CD8-positive, alpha-beta memory T cell (primary cell): ENCODE results near the gene PTCH1. TPM values are rescaled to one million over a fixed set of nuclear protein-coding genes. Genes with fewer than 3 reads are reported as not detected.

Source experiments
- CTCF ChIA-PET: fragments of 350-600 bp; sonication (Branson Sonifier 250); formaldehyde crosslinking; loops from one replicate; lab custom pipeline; 2021; ENCODE audit warnings: antibody characterized with exemption; lab: Charles Lee
- POLR2A ChIA-PET: fragments of 350-600 bp; sonication (Branson Sonifier 250); formaldehyde crosslinking; loops from one replicate; lab custom pipeline; 2021; ENCODE audit warnings: antibody characterized with exemption; lab: Charles Lee
- DNase-seq, 5 donors: peaks; one replicate each; pipeline versions ENCODE4 v3.0.0 to v3.0.0-alpha.2; 2020 to 2022; ENCODE audit warnings: mixed read lengths in 1 of 5
- H3K27ac ChIP-seq: one replicate; pipeline ENCODE4 v1.7.0; 2013; ENCODE audit warnings: low read depth, mild to moderate bottlenecking, low read length, moderate library complexity
- H3K27me3 ChIP-seq: 2 replicates; pipeline ENCODE4 v1.7.0; 2013; ENCODE audit warnings: low read length, mild to moderate bottlenecking; ENCODE audit not compliant: insufficient read depth, poor library complexity, severe bottlenecking
- H3K36me3 ChIP-seq: 2 replicates; pipeline ENCODE4 v1.7.0; 2013; ENCODE audit warnings: mild to moderate bottlenecking, low read length, moderate library complexity; ENCODE audit not compliant: insufficient read depth
- H3K4me1 ChIP-seq: 2 replicates; pipeline ENCODE4 v1.7.0; 2013; ENCODE audit warnings: mild to moderate bottlenecking, low read length, moderate library complexity; ENCODE audit not compliant: insufficient read depth
- H3K4me3 ChIP-seq: 2 replicates; pipeline ENCODE4 v1.7.0; 2013; ENCODE audit warnings: mild to moderate bottlenecking, low read length
- H3K9me3 ChIP-seq: 2 replicates; pipeline ENCODE4 v1.7.0; 2013; ENCODE audit warnings: mild to moderate bottlenecking, low read length
- H3K27ac Mint-ChIP-seq, 8 donors: one replicate each; pipeline ENCODE4 v1.8.0; 2020 to 2021; ENCODE audit warnings: mixed read lengths in 8 of 8, mild to moderate bottlenecking in 6 of 8, inconsistent platforms in 3 of 8, moderate library complexity in 3 of 8
- H3K27me3 Mint-ChIP-seq, 2 donors: one replicate each; pipeline ENCODE4 v1.8.0; 2020 to 2021; ENCODE audit warnings: mixed read lengths in 2 of 2, mild to moderate bottlenecking in 1 of 2, moderate library complexity in 1 of 2
- H3K36me3 Mint-ChIP-seq, 3 donors: one replicate each; pipeline ENCODE4 v1.8.0; 2020 to 2021; ENCODE audit warnings: mixed read lengths in 3 of 3, inconsistent platforms in 1 of 3, mild to moderate bottlenecking in 1 of 3
- H3K4me1 Mint-ChIP-seq, 3 donors: one replicate each; pipeline ENCODE4 v1.8.0; 2020 to 2021; ENCODE audit warnings: mixed read lengths in 3 of 3, inconsistent platforms in 1 of 3, mild to moderate bottlenecking in 1 of 3
- H3K4me3 Mint-ChIP-seq, 7 donors: one replicate each; pipeline ENCODE4 v1.8.0; 2020 to 2021; ENCODE audit warnings: mixed read lengths in 7 of 7, mild to moderate bottlenecking in 6 of 7, moderate library complexity in 4 of 7, inconsistent platforms in 2 of 7
- H3K9me3 Mint-ChIP-seq, 5 donors: one replicate each; pipeline ENCODE4 v1.8.0; 2020 to 2022; ENCODE audit warnings: mixed read lengths in 5 of 5, mild to moderate bottlenecking in 3 of 5, moderate library complexity in 2 of 5, inconsistent platforms in 1 of 5
- polyA plus RNA-seq: library from polyadenylated mRNA; unstranded; fragments of 300-500 nt; fragmentation: Illumina TruSeq; gene quantifications from one replicate; pipeline ENCODE4 v1.2.3, GENCODE V29; 2021
- total RNA-seq, 2 experiments: library from RNA; stranded (reverse); gene quantifications; one replicate each; pipeline ENCODE4 v1.2.3, GENCODE V29; 2021

The PTCH1 gene
- total and polyA plus RNA-seq, 3 experiments from 2014 or later = 7.1 to 23.3 (median 7.9) TPM

DNA sequence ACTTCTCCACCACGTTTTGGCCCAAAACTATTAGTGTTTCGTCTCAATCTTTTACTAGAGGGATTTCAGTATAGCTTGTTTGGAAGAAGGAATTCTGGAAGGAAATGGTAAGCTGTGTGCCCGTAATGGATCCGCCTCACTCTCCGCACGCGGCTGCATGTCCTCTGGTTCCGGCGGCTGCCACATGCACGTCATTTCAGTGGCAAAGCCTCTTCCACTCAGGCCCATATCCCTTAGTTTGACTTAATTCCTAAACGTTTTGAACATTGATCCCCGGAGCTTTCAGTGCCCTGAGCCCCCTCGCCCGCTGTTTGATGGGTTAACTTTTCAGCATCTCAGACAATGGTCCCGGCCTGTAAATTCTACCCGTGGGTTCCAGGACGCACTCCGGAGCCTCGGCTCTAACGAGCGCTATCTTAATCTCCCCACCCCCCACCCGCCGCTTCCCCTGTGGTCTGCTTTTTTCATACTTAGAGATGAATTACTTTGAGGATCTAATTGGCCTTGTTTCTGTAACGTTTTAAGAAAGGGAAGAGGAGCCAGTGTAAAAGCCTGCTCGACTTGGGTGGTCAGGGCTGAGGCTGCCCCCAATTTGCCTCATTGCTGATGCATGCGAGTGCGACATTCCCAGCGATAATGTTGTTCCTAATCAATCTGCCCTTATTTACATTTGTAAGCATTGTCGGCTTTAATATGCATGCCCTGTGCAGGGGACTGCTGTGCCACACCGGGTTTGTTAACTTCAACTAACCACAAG, 4.6 kb downstream of the PTCH1 start:
- Mint-ChIP-seq H3K27ac (peak overlapping the region in 6 of 8 donors; percentile 37 to 92 (median 86)), H3K27me3 (peaks cover 17 to 18% of the 10 kb centered on the region in 2 donors), H3K36me3 (peaks cover 0 to 18% (median 1%) of the 10 kb centered on the region in 3 donors), H3K4me1 (peaks cover 40 to 68% (median 50%) of the 10 kb centered on the region in 3 donors), H3K4me3 (peak overlapping the region; percentile 37 to 96 (median 92)), H3K9me3 (peaks cover 0 to 2% (median 0%) of the 10 kb centered on the region in 5 donors)
- H3K27ac ChIP-seq = peak overlapping the region; percentile 61
- H3K36me3 ChIP-seq = no peaks in the 10 kb centered on the region
- peaks cover 6% of the 10 kb centered on the region for H3K27me3 ChIP-seq
- peak in 1 of 5 donors; percentile 21 for DNase-seq
- peaks cover 29% of the 10 kb centered on the region for H3K4me1 ChIP-seq
- no peaks in the 10 kb centered on the region for H3K9me3 ChIP-seq
- CTCF ChIA-PET = interaction anchor here (0.6 to 1.8 kb wide), 3 partner anchors 18 to 78 kb away, joined by 3 to 10 read pairs (median 3); no protein-coding TSS in a partner anchor
- H3K4me3 ChIP-seq = peak overlapping the region; percentile 47
- POLR2A ChIA-PET = interaction anchor here (1.8 kb wide), 2 partner anchors 17 to 50 kb away, joined by 6 to 8 read pairs; no protein-coding TSS in a partner anchor

DNA sequence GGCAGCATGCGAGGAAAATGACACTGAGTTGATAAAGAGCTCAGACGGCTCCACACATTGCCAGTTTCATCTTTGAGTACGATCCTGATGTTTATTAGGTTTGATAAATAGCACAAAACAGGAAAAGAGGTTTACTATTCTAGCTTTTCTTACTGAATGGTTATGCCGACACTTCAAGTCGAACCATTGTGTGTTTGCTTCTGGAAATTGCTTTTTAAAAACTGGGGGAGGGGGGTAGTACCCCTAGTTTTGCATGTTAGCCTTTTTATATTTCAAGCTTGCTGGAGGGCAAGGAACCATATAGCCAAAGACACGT, 5.2 kb downstream of the PTCH1 start:
- Mint-ChIP-seq H3K9me3 (peaks cover 0 to 2% (median 0%) of the 10 kb centered on the region in 5 donors), H3K27ac (peak overlapping the region; percentile 73 to 94 (median 90)), H3K27me3 (peaks cover 15 to 17% of the 10 kb centered on the region in 2 donors), H3K4me1 (peaks cover 37 to 67% (median 48%) of the 10 kb centered on the region in 3 donors), H3K4me3 (peak overlapping the region; percentile 87 to 96 (median 93)), H3K36me3 (peaks cover 0 to 21% (median 1%) of the 10 kb centered on the region in 3 donors)
- H3K4me1 ChIP-seq = peaks cover 29% of the 10 kb centered on the region
- peak overlapping the region; percentile 47 for H3K4me3 ChIP-seq
- ChIA-PET CTCF (interaction anchor here (0.6 to 1.8 kb wide), 3 partner anchors 17 to 78 kb away, joined by 3 to 10 read pairs (median 3); no protein-coding TSS in a partner anchor), POLR2A (interaction anchor here (1.8 kb wide), 2 partner anchors 17 to 49 kb away, joined by 6 to 8 read pairs; no protein-coding TSS in a partner anchor)
- no peaks in the 10 kb centered on the region for H3K9me3 ChIP-seq
- no peak for DNase-seq
- H3K27ac ChIP-seq = peak overlapping the region; percentile 61
- peaks cover 6% of the 10 kb centered on the region for H3K27me3 ChIP-seq
- H3K36me3 ChIP-seq = no peaks in the 10 kb centered on the region

- H3K27ac ChIP-seq = peak overlapping the region; percentile 64
- H3K27ac Mint-ChIP-seq = peak overlapping the region; percentile 73 to 94 (median 92)
- ChIA-PET CTCF (interaction anchor here (0.6 to 1.8 kb wide), 3 partner anchors 17 to 77 kb away, joined by 3 to 10 read pairs (median 3); no protein-coding TSS in a partner anchor), POLR2A (interaction anchor here (1.0 to 1.8 kb wide), 3 partner anchors 16 to 85 kb away, joined by 3 to 8 read pairs (median 6); no protein-coding TSS in a partner anchor)
- H3K4me3 Mint-ChIP-seq = peak overlapping the region; percentile 93 to 98 (median 96)
- peaks cover 29% of the 10 kb centered on the region for H3K4me1 ChIP-seq
- H3K4me1 Mint-ChIP-seq = peaks cover 34 to 64% (median 46%) of the 10 kb centered on the region in 3 donors
- H3K27me3 Mint-ChIP-seq = peaks cover 13 to 16% of the 10 kb centered on the region in 2 donors
- H3K27me3 ChIP-seq = peaks cover 6% of the 10 kb centered on the region
- DNase-seq = peak; percentile 74 to 88 (median 78)
- H3K36me3 ChIP-seq = no peaks in the 10 kb centered on the region
- H3K4me3 ChIP-seq = peak overlapping the region; percentile 77
- peaks cover 0 to 21% (median 1%) of the 10 kb centered on the region in 3 donors for H3K36me3 Mint-ChIP-seq
- H3K9me3 ChIP-seq = no peaks in the 10 kb centered on the region
- peaks cover 0 to 2% (median 0%) of the 10 kb centered on the region in 5 donors for H3K9me3 Mint-ChIP-seq
Measured at GRCh38 chr9:95510709-95511615, 5.8 kb downstream of the PTCH1 start.

DNA sequence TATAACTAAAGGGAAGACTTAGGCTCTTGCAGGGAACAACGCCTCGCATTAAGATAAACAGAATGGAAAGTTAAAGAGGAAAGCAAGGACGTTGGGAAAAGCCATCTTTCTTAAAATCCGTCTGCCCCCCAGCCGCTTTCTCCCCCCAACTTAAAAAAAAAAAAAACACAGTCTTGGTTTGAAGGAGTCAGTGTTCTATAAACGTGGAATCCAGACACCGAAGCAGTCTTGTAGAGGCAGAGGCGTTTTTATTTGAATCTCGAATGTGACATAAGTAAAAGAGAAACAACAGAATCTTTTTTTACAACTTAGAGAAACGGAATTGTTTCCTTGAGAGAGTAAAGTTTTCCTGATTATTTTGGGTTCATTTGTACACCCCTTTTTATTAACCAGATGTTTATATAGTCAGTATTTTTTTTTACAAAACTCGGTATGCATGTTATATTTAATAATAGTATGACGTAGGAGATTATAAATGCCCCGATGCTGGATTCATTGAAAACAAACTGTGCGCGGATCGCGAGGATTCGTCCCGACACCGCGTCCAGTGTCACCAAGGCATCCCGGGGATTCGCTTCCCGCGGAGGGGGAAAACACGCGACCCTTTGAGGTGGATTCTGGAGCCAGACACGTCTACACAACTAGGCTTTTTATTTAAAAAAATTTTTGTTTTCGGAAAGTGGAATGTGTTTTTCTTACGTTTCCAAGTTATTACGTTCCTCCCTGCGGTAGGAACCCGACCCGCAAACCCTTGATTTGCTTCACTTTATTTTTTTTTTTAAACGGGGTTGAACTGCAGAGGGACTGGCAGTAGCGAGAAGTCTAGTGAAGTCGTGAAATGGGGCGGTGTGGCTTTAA, 6.7 kb downstream of the PTCH1 start:
- no peaks in the 10 kb centered on the region for H3K36me3 ChIP-seq
- Mint-ChIP-seq H3K36me3 (peaks cover 0 to 23% (median 1%) of the 10 kb centered on the region in 3 donors), H3K4me1 (peaks cover 37 to 64% (median 52%) of the 10 kb centered on the region in 3 donors), H3K9me3 (peaks cover 0 to 2% (median 0%) of the 10 kb centered on the region in 5 donors), H3K4me3 (peak overlapping the region; percentile 88 to 98 (median 96)), H3K27ac (peak overlapping the region; percentile 43 to 92 (median 90)), H3K27me3 (peaks cover 12 to 17% of the 10 kb centered on the region in 2 donors)
- peak overlapping the region; percentile 69 for H3K27ac ChIP-seq
- peaks cover 26% of the 10 kb centered on the region for H3K4me1 ChIP-seq
- H3K9me3 ChIP-seq = no peaks in the 10 kb centered on the region
- ChIA-PET POLR2A (interaction anchor here (1.0 to 1.8 kb wide), 3 partner anchors 15 to 84 kb away, joined by 3 to 8 read pairs (median 6); no protein-coding TSS in a partner anchor), CTCF (interaction anchor here (0.8 to 1.4 kb wide), 2 partner anchors 14 to 15 kb away, joined by 3 to 4 read pairs; no protein-coding TSS in a partner anchor)
- no peak for DNase-seq
- H3K27me3 ChIP-seq = peaks cover under 1% of the 10 kb centered on the region
- H3K4me3 ChIP-seq = peak overlapping the region; percentile 77

DNA sequence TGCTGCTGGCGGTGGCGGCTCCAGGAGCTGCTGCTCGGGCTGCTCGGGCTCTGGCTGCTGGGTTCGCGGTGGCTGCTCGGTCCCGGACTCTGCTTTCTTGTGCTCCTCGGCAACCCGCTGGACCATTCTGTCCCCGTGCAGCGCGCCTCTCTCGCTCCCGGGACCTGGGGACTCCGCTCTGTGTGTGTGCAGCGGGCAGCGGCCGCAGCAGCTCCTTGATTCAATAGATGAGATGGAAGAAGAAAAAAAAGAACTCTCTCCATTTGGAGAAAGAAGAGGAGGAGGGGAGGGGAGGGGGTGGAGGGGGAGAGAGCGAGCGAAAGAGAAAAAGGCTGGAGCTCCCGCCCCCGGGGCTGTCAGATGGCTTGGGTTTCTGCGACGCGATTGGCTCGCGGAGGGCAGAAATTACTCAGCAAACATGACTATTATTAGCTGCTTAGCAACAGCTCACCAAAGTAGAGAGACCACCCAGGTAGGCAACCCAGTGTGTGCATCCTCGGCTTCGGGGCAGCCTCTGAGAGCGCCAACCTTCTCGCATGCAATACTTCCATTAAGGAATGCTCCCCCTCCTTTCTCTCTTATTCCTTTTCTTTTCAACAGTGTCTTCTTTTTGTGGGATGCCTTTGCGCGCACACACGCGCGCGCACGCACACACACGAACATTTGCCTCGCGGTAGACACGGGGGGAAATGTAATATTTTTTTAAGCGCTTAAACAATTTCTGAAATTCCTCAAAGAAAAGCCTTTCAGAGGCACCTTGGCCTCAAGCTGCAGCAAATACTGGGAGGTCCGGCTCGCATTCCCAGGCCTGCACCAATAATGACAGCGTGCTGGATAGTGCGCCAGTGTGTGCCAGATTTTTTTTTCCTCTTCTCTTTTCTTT, 7.6 kb downstream of the PTCH1 start:
- peaks cover 14 to 19% of the 10 kb centered on the region in 2 donors for H3K27me3 Mint-ChIP-seq
- CTCF ChIA-PET = interaction anchor here (0.8 to 1.4 kb wide), 2 partner anchors 13 to 15 kb away, joined by 3 to 4 read pairs; no protein-coding TSS in a partner anchor
- Histone ChIP-seq H3K4me3 (peak overlapping the region; percentile 77), H3K27me3 (no peaks in the 10 kb centered on the region), H3K9me3 (no peaks in the 10 kb centered on the region), H3K27ac (peak overlapping the region; percentile 69), H3K36me3 (no peaks in the 10 kb centered on the region), H3K4me1 (peaks cover 30% of the 10 kb centered on the region)
- POLR2A ChIA-PET = interaction anchor here (0.9 kb wide), 2 partner anchors 15 to 67 kb away, joined by 3 to 6 read pairs; no protein-coding TSS in a partner anchor
- peaks cover 0 to 2% (median 0%) of the 10 kb centered on the region in 5 donors for H3K9me3 Mint-ChIP-seq
- H3K4me3 Mint-ChIP-seq = peak overlapping the region; percentile 88 to 98 (median 96)
- H3K4me1 Mint-ChIP-seq = peaks cover 46 to 67% (median 58%) of the 10 kb centered on the region in 3 donors
- peaks cover 0 to 23% (median 1%) of the 10 kb centered on the region in 3 donors for H3K36me3 Mint-ChIP-seq
- peak; percentile 52 to 85 (median 63) for DNase-seq
- peak overlapping the region; percentile 43 to 93 (median 89) for H3K27ac Mint-ChIP-seq
